ENCODE data around the gene LCN1. TPM values are rescaled to one million over a fixed set of nuclear protein-coding genes. Genes with fewer than 3 reads are reported as not detected.
"Not testable (repeated sequence)": the region's sequence is repeated elsewhere in the genome, so short reads cannot be mapped to it uniquely, and the experiment has no call there.

Gene LCN1
- total RNA-seq, 1 donor, result not detected

DNA sequence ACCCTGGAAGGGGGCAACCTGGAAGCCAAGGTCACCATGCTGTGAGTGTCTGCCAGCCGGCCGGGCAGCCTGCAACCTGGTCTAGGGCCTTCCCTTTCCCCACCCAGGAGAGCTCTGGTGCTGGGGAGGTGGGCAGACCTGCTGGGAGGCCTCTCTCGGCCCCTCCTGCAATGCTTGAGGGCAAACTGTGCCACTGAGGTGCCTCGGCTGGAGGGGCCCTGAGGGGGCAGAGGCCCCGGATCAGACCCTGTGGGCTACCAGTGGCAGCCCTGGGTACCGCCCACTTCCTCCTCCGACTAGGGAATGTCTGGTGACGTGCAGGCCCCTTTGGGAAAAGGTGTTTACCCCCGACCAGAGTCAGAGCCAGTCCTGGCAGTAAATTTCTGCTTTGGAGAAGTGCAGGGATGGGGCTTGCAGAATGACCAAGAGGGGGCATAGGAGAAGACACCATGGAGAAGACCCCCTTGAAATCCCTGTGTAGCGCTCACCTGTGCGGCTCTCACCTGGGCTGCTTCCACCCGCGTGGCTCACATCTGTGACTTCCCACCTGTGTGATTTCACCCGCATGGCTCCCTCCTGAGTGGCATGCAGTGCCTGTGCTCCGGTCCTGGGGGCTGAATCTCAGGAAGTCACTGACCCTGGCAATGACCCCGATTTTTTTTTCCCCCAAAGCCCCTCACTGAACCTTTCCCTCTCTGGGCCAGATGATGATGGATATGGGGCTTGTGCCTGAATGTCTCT, 1.1 kb downstream of the LCN1 start:
- no peak for DNase-seq (ENCODE audit: low read depth in 2 of 3, low spot score in 2 of 3)

- no peak for DNase-seq (ENCODE audit: low read depth in 2 of 3, low spot score in 2 of 3)
Measured at GRCh38 chr9:135522931-135523330, 1.7 kb downstream of the LCN1 start.

- DNase-seq (ENCODE audit: low read depth in 2 of 3, low spot score in 2 of 3), result no peak
Measured at GRCh38 chr9:135523521-135524129, 2.4 kb downstream of the LCN1 start.

DNA sequence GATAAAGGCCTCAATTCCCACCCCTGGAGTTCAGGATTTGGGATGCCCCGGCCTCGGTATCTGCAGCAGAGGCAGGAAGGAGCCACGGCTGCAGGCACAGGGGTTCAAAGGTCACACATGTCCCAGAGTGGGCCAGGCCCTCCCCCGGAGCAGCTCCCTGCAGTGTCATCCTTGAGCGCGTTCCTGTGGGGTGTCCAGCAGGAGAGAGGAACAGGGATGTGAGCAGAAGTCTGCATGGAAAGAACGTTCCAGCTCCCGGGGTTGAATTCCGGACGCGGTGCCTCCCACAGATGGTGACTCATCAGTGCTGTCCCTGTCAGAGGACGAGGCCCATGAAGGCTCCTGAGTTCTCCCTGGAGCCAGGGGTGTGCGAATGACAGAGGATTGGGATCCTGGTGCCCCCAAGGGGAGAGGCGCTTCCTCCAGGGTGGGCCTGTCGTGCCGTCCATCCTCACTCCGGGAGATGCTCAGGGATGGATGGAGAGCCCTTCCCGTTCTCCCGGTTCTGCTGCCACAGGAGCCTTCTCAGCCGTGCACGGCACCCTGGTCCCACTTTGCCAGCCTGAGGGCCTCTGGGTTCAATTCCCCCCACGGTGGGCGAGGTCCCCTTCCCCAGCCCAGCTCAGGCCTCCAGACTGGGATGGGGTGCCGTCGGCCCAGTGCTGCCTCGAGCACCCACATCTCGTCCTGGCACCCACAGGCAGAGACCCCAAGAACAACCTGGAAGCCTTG, 3.1 kb downstream of the LCN1 start:
- DNase-seq (ENCODE audit: low read depth in 2 of 3, low spot score in 2 of 3), result no peak

DNA sequence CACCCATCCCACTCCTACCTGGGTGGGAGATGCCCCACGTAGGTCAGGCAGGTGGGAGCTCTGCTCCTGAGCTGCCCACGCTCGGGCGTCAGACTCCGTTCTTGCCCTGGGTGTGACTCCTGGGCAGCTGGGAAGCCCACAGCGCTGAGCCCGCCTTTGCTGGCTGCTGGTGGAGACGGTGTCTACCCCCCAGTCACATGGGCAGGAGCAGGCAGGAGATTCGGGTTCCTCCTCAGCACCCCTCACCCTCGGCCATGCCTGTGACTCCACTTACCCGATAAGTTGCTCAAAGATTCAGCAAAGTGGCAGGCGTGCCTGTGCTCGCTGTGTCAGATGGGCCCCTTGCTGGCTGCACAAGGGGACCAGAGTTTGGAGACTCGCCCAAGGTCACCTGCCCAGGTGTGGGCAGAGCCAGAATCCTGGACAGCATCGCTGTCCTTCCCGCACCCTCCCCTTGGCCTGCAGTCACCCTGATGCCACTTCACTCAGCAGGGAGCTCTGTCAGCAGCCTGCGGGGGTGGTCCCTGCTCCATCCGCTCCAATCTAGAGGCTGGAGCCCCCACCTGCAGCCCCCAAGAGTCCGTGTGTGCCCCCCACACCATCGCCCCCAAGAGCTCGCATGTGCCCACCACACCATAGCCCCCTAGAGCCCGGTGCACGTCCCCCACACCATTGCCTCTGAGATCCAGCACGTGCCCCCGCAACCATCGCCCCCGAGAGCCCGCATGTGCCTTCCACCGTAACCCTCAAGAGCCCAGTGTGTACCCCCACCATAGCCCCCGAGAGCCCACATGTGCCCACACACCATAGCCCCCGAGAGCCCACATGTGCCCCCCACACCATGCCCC, 4.2 kb downstream of the LCN1 start:
- DNase-seq (ENCODE audit: low read depth in 2 of 3, low spot score in 2 of 3), result no peak

DNA sequence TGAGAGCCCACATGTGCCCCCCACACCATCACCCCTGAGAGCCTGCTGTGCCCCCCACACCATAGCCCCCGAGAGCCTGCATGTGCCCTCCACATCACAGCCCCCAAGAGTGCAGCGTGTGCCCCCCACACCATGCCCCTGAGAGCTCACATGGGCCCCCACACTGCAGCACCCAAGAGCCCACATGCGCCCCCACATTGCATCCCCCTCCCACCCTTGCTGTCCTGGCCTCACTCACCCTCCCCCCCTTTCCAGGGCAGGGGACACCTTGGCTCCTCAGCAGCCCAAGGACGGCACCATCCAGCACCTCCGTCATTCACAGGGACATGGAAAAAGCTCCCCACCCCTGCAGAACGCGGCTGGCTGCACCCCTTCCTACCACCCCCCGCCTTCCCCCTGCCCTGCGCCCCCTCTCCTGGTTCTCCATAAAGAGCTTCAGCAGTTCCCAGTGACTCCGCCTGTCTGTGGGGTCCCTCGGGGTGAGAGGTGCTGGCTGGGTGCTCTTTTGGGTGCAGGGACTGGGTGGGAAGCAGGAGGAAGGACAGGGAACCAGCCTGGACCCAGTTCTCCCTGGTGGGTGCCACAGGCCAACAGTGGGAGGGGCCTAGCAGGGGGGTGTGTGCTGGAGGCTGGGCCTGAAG, 5.0 kb downstream of the LCN1 start:
- DNase-seq (ENCODE audit: low read depth in 2 of 3, low spot score in 2 of 3), result no peak

GRCh38 chr9:135526730-135527571, 5.7 kb downstream of the LCN1 start:
- DNase-seq (ENCODE audit: low read depth in 2 of 3, low spot score in 2 of 3), result no peak

GRCh38 chr9:135528842-135529435, 7.7 kb downstream of the LCN1 start:
- DNase-seq (ENCODE audit: low read depth in 2 of 3, low spot score in 2 of 3), result not testable (repeated sequence)

DNA sequence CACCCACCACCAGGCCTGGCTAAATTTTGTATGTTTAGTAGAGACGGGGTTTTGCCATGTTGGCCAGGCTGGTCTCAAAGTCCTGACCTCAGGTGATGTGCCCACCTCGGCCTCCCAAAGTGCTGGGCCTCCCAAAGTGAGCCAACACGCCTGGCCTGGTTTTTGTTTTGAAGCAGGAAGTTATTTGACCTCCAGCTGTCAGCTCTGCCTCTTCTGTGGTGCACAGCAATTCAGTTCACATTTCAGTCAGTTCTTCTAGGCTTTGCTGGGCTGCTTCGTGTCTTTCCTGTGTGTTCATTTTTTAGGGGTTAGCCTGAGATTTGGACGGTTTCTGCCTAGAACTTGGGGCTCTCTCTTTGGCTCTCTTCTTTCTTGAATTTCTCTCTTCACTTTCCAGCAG, 8.9 kb downstream of the LCN1 start:
- no peak for DNase-seq (ENCODE audit: low read depth in 2 of 3, low spot score in 2 of 3)

GRCh38 chr9:135531096-135531495, 9.9 kb downstream of the LCN1 start:
- DNase-seq (ENCODE audit: low read depth in 2 of 3, low spot score in 2 of 3), result no peak

- DNase-seq (ENCODE audit: low read depth in 2 of 3, low spot score in 2 of 3), result no peak
Measured at GRCh38 chr9:135533113-135533512, 11.9 kb downstream of the LCN1 start.

GRCh38 chr9:135533674-135534073, 12.4 kb downstream of the LCN1 start:
- DNase-seq (ENCODE audit: low read depth in 2 of 3, low spot score in 2 of 3), result no peak

- not testable (repeated sequence) for DNase-seq (ENCODE audit: low read depth in 2 of 3, low spot score in 2 of 3)
Measured at GRCh38 chr9:135534192-135534711, 13.0 kb downstream of the LCN1 start.

- not testable (repeated sequence) for DNase-seq (ENCODE audit: low read depth in 2 of 3, low spot score in 2 of 3)
Measured at GRCh38 chr9:135534826-135535225, 13.6 kb downstream of the LCN1 start.

- not testable (repeated sequence) for DNase-seq (ENCODE audit: low read depth in 2 of 3, low spot score in 2 of 3)
Measured at GRCh38 chr9:135535631-135536030, 14.4 kb downstream of the LCN1 start.

DNA sequence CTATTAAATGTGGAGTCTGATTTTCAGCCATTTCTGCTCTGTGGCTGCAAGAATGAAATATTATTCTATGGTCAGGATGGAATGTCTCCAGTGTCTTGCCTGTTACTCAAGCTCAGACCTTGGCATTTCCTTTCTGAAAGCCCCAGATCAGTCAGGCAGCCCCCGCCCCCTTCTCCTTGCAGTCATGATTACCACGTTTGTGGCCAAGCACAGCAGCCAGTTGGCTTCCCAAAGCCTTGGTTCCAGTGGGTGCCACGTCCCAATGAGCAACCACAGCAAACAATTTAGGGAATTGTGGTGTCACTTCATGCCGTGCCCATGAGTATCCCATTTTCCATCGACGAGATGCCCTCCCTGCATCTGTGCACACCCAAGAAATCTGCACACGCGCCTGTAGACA, 15.0 kb downstream of the LCN1 start:
- DNase-seq (ENCODE audit: low read depth in 2 of 3, low spot score in 2 of 3), result no peak

- not testable (repeated sequence) for DNase-seq (ENCODE audit: low read depth in 2 of 3, low spot score in 2 of 3)
Measured at GRCh38 chr9:135543262-135543894, 22.1 kb downstream of the LCN1 start.

- DNase-seq (ENCODE audit: low read depth in 2 of 3, low spot score in 2 of 3), result no peak
Measured at GRCh38 chr9:135544981-135545635, 23.9 kb downstream of the LCN1 start.

Measured in hematopoietic multipotent progenitor cell (in vitro differentiated cells).